Endothelial cell of umbilical vein (primary cell): ENCODE measurements around the gene OAS3. TPM values are rescaled to one million over a fixed set of nuclear protein-coding genes. Genes with fewer than 3 reads are reported as not detected.

Experiments used
- BruUV-seq: library from RNA; stranded (reverse); fragments of 400-500 nt; replicated peaks from 2 replicates; lab custom pipeline; 2021; lab: Mats Ljungman, UMichigan
- CTCF ChIA-PET: fragments of 300-600, 350-600 bp; sonication (Branson Sonifier 250); formaldehyde crosslinking; loops from one replicate; lab custom pipeline; 2021; ENCODE audit warnings: antibody characterized with exemption, inconsistent platforms; lab: Charles Lee
- POLR2A ChIA-PET: fragments of 300-600, 350-600 bp; sonication (Branson Sonifier 250); formaldehyde crosslinking; loops from one replicate; lab custom pipeline; 2021; ENCODE audit warnings: antibody characterized with exemption, inconsistent platforms; lab: Charles Lee
- DNase-seq: peaks from one replicate; pipeline ENCODE4 v3.0.0-alpha.2; 2011; ENCODE audit warnings: low read depth, low spot score
- FAIRE-seq: peaks from 2 replicates; lab custom pipeline; 2011; peaks lifted over from hg19 to GRCh38; lab: Jason Lieb, UNC
- H2AFZ ChIP-seq: 2 replicates; pipeline ENCODE4 v1.6.0; 2012; ENCODE audit warnings: low read depth, low read length, control low read depth, inconsistent platforms
- H3K27ac ChIP-seq: 2 replicates; pipeline ENCODE4 v1.5.1; 2011; ENCODE audit warnings: low read depth, mild to moderate bottlenecking, control low read depth, low read length, moderate library complexity; ENCODE audit not compliant: insufficient read depth
- H3K27me3 ChIP-seq, 2 experiments: 2 replicates each; pipeline versions ENCODE4 v1.6.0 to v1.6.1; 2011; ENCODE audit warnings: low read length in 2 of 2, mixed read lengths in 1 of 2; ENCODE audit not compliant: control insufficient read depth in 2 of 2, insufficient read depth in 2 of 2
- H3K36me3 ChIP-seq, 2 experiments: 2 replicates in 1 of 2; 3 replicates in 1 of 2; pipeline ENCODE4 v1.5.1; 2011; ENCODE audit warnings: low read length in 2 of 2, mild to moderate bottlenecking in 1 of 2, moderate library complexity in 1 of 2; ENCODE audit not compliant: control insufficient read depth in 2 of 2, insufficient read depth in 2 of 2; ENCODE audit errors: extremely low read depth in 1 of 2
- H3K4me1 ChIP-seq: 3 replicates; pipeline ENCODE4 v1.5.1; 2011; ENCODE audit warnings: mild to moderate bottlenecking, low read length; ENCODE audit not compliant: control insufficient read depth, insufficient read depth; ENCODE audit errors: extremely low read depth
- H3K4me2 ChIP-seq: 2 replicates; pipeline ENCODE4 v1.6.1; 2011; ENCODE audit warnings: low read length, control low read depth, mixed read lengths; ENCODE audit not compliant: insufficient read depth
- H3K4me3 ChIP-seq, 3 experiments: fragments of 200-600 bp in 1 of 3; sonication (generic), shearing (Covaris generic) in 1 of 3; replicated peaks in 1 of 3; 2 replicates each; pipeline ENCODE4 v1.5.1; 2011 to 2016; ENCODE audit warnings: control low read depth in 3 of 3, low read length in 3 of 3, mild to moderate bottlenecking in 2 of 3, inconsistent platforms in 1 of 3, low read depth in 1 of 3, moderate library complexity in 1 of 3; ENCODE audit not compliant: insufficient read depth in 1 of 3
- H3K79me2 ChIP-seq: 2 replicates; pipeline ENCODE4 v1.6.0; 2012; ENCODE audit warnings: low read length, inconsistent platforms; ENCODE audit not compliant: control insufficient read depth, insufficient read depth
- H3K9ac ChIP-seq: replicated peaks from 2 replicates; pipeline ENCODE3; 2011; ENCODE audit warnings: low read length, control low read depth; ENCODE audit not compliant: insufficient read depth; ENCODE audit errors: extremely low read depth
- H3K9me1 ChIP-seq: replicated peaks from 3 replicates; pipeline ENCODE4 v1.6.0; 2011; ENCODE audit warnings: mild to moderate bottlenecking, low read length; ENCODE audit not compliant: control insufficient read depth, insufficient read depth; ENCODE audit errors: extremely low read depth
- H3K9me3 ChIP-seq: replicated peaks from 2 replicates; pipeline ENCODE4 v1.5.1; 2012; ENCODE audit warnings: low read length, inconsistent platforms; ENCODE audit not compliant: control insufficient read depth, insufficient read depth
- H4K20me1 ChIP-seq: replicated peaks from 2 replicates; pipeline ENCODE3; 2011; ENCODE audit warnings: mild to moderate bottlenecking, low read length; ENCODE audit not compliant: control insufficient read depth, insufficient read depth; ENCODE audit errors: extremely low read depth
- CTCF ChIP-seq, 2 donors: IDR thresholded peaks; 1 replicate in 1 of 2; 2 replicates in 1 of 2; pipeline ENCODE4 v1.5.1; 2011; ENCODE audit warnings: low read length in 2 of 2, mild to moderate bottlenecking in 2 of 2, moderate library complexity in 2 of 2, control low read depth in 1 of 2, inconsistent platforms in 1 of 2, low read depth in 1 of 2; ENCODE audit not compliant: insufficient read depth in 1 of 2; ENCODE audit errors: extremely low read depth in 1 of 2
- EZH2 ChIP-seq: IDR thresholded peaks from 2 replicates; pipeline ENCODE4 v1.6.1; 2012; ENCODE audit warnings: borderline replicate concordance, low read depth, mild to moderate bottlenecking, moderate library complexity, low read length, inconsistent platforms; ENCODE audit not compliant: severe bottlenecking
- FOS ChIP-seq: IDR thresholded peaks from 2 replicates; pipeline ENCODE4 v1.6.1; 2011; ENCODE audit warnings: mild to moderate bottlenecking, low read length, moderate library complexity, borderline replicate concordance; ENCODE audit not compliant: insufficient read depth
- GATA2 ChIP-seq: IDR thresholded peaks from 2 replicates; pipeline ENCODE4 v1.7.0; 2011; ENCODE audit warnings: low read depth, mild to moderate bottlenecking, moderate library complexity, mixed read lengths, low read length; ENCODE audit not compliant: insufficient read length, insufficient read depth
- JUN ChIP-seq: IDR thresholded peaks from 2 replicates; pipeline ENCODE4 v1.6.1; 2011; ENCODE audit warnings: borderline replicate concordance, low read depth; ENCODE audit not compliant: insufficient read length, insufficient read depth
- MAX ChIP-seq: IDR thresholded peaks from 2 replicates; pipeline ENCODE4 v1.6.1; 2011; ENCODE audit not compliant: insufficient read depth, insufficient read length
- MYC ChIP-seq: IDR thresholded peaks from one replicate; pipeline ENCODE4 v1.6.1; 2011; ENCODE audit warnings: mild to moderate bottlenecking, low read depth, low read length
- POLR2A ChIP-seq: IDR thresholded peaks from 2 replicates; pipeline ENCODE4 v1.6.1; 2012; ENCODE audit warnings: low read depth, mild to moderate bottlenecking, control low read depth, low read length
- POLR2AphosphoS5 ChIP-seq: IDR thresholded peaks from 2 replicates; pipeline ENCODE4 v1.6.1; 2012; ENCODE audit warnings: low read depth, mild to moderate bottlenecking, control low read depth, low read length, moderate library complexity; ENCODE audit not compliant: insufficient read depth
- dilution Hi-C: fragments of 300-500 bp; cut with MboI; formaldehyde crosslinking; loops from one replicate; pipeline ENCODE4 v1.15.0; 2019; ENCODE audit warnings: low sequenced_read_pairs; ENCODE audit not compliant: extremely low pct_ligation_motif_present
- intact Hi-C: fragments of 100-400 bp; cut with micrococcal nuclease; formaldehyde crosslinking; loops from one replicate; pipeline ENCODE4 v1.10.0; 2022
- polyA plus RNA-seq, 4 experiments: library from polyadenylated mRNA; depleted of rRNA in 3 of 4; stranded (reverse) in 3 of 4; unstranded in 1 of 4; fragments of >200 nt; gene quantifications; 2 replicates each; pipeline versions ENCODE4 v1.2.1 to v1.2.3, GENCODE V29; 2011 to 2012; ENCODE audit warnings: missing spikeins in 1 of 4
- total RNA-seq: library from RNA; stranded (reverse); gene quantifications from 2 replicates; pipeline ENCODE4 v1.2.3, GENCODE V29; 2021

OAS3 gene
- total and polyA plus RNA-seq, 2 donors (not counting 3 experiments of a cell fraction or from before 2014, with no cell fraction given) = 13.1 to 19.8 TPM

- peaks cover 0 to 1% of the 10 kb centered on the region in 2 experiments for H3K27me3 ChIP-seq
Observed at GRCh38 chr12:112936927-112937326, 1.3 kb upstream of the OAS3 start.

More at GRCh38 chr12:112936927-112937326, 1.3 kb upstream of the OAS3 start:
- H2AFZ ChIP-seq = no peak overlapping the region
- H4K20me1 ChIP-seq = no peaks in the 10 kb centered on the region
- H3K9me3 ChIP-seq = no peaks in the 10 kb centered on the region
- DNase-seq (no peak), FAIRE-seq (no peak)
- H3K4me3 ChIP-seq = no peak overlapping the region
- no peaks in the 10 kb centered on the region for H3K9me1 ChIP-seq
- H3K79me2 ChIP-seq = no peaks in the 10 kb centered on the region
- dilution Hi-C loops = no loop called here
- no peak overlapping the region for H3K4me2 ChIP-seq
- ChIA-PET CTCF (interaction anchor here (0.7 to 2.1 kb wide), 2 partner anchors 37 to 54 kb away, joined by 3 to 15 read pairs; no protein-coding TSS in a partner anchor), POLR2A (no interaction called here)
- intact Hi-C loops = no loop called here
- H3K4me1 ChIP-seq = peaks cover 5% of the 10 kb centered on the region
- H3K9ac ChIP-seq = no peak overlapping the region
- no peak overlapping the region for H3K27ac ChIP-seq
- BruUV-seq = no TSS peak
- TF ChIP-seq POLR2AphosphoS5 = no peak
- no peak for TF ChIP-seq MYC
- no peak for TF ChIP-seq GATA2
- TF ChIP-seq FOS = no peak
- TF ChIP-seq POLR2A = no peak
- TF ChIP-seq CTCF (IDR thresholded peaks at IDR 0.05; ENCODE audit: extremely low read depth in 1 of 2, insufficient read depth in 1 of 2, low read depth in 1 of 2, low read length in 2 of 2) = no peak
- TF ChIP-seq MAX = no peak
- no peak for TF ChIP-seq EZH2
- no peak for TF ChIP-seq JUN
- H3K36me3 ChIP-seq = no peaks in the 10 kb centered on the region
